Activated naive CD4-positive, alpha-beta T cell treated with anti-CD3 and anti-CD28 coated beads for 36 hours (primary cell): ENCODE results near the gene TMEM245. TPM values are rescaled to one million over a fixed set of nuclear protein-coding genes. Genes with fewer than 3 reads are reported as not detected.

Experiments
- CTCF ChIA-PET: fragments of 350-600 bp; sonication (Branson Sonifier 250); formaldehyde crosslinking; loops from one replicate; lab custom pipeline; 2021; ENCODE audit warnings: antibody characterized with exemption; lab: Charles Lee
- DNase-seq: peaks from one replicate; pipeline ENCODE4 v3.0.0-alpha.2; 2020
- H3K27ac Mint-ChIP-seq: one replicate; pipeline ENCODE4 v1.8.0; 2021; ENCODE audit warnings: mild to moderate bottlenecking, mixed read lengths
- H3K27me3 Mint-ChIP-seq: one replicate; pipeline ENCODE4 v1.8.0; 2021; ENCODE audit warnings: low read depth, mixed read lengths
- H3K36me3 Mint-ChIP-seq: one replicate; pipeline ENCODE4 v1.8.0; 2021; ENCODE audit warnings: low read depth, mixed read lengths
- H3K4me1 Mint-ChIP-seq: one replicate; pipeline ENCODE4 v1.8.0; 2021; ENCODE audit warnings: low read depth, mixed read lengths
- H3K4me3 Mint-ChIP-seq: one replicate; pipeline ENCODE4 v1.8.0; 2021; ENCODE audit warnings: mild to moderate bottlenecking, moderate library complexity, mixed read lengths
- H3K9me3 Mint-ChIP-seq: one replicate; pipeline ENCODE4 v1.8.0; 2021; ENCODE audit warnings: mixed read lengths
- intact Hi-C: fragments of 100-400 bp; cut with micrococcal nuclease; formaldehyde crosslinking; loops from one replicate; pipeline ENCODE4 v1.15.1; 2023
- total RNA-seq, 2 experiments: library from RNA; stranded (reverse); gene quantifications; one replicate each; pipeline ENCODE4 v1.2.3, GENCODE V29; 2021

TMEM245 gene
- total RNA-seq, 2 experiments from 2014 or later = 19.9 TPM

- no peaks in the 10 kb centered on the region for H3K4me1 Mint-ChIP-seq
- peaks cover 18% of the 10 kb centered on the region for H3K9me3 Mint-ChIP-seq
- H3K36me3 Mint-ChIP-seq = no peaks in the 10 kb centered on the region
- intact Hi-C loops = no loop called here
- H3K4me3 Mint-ChIP-seq = no peak overlapping the region
- DNase-seq = no peak
- no peak overlapping the region for H3K27ac Mint-ChIP-seq
- CTCF ChIA-PET = interaction anchor here (0.7 kb wide), 1 partner anchor 87 kb away, joined by 3 read pairs; no protein-coding TSS in a partner anchor
- peaks cover 7% of the 10 kb centered on the region for H3K27me3 Mint-ChIP-seq
These were observed 37.0 kb upstream of the TMEM245 start for GRCh38 chr9:109156708-109157107.

GRCh38 chr9:109150925-109151545 lies 31.3 kb upstream of the TMEM245 start:
- no peak for DNase-seq
- H3K36me3 Mint-ChIP-seq = no peaks in the 10 kb centered on the region
- CTCF ChIA-PET = no interaction called here
- peaks cover 2% of the 10 kb centered on the region for H3K27me3 Mint-ChIP-seq
- peaks cover 18% of the 10 kb centered on the region for H3K9me3 Mint-ChIP-seq
- no peak overlapping the region for H3K27ac Mint-ChIP-seq
- no peaks in the 10 kb centered on the region for H3K4me1 Mint-ChIP-seq
- H3K4me3 Mint-ChIP-seq = no peak overlapping the region
- intact Hi-C loops = no loop called here

GRCh38 chr9:109149722-109150121 lies 30.0 kb upstream of the TMEM245 start:
- Mint-ChIP-seq H3K9me3 (peaks cover 17% of the 10 kb centered on the region), H3K27ac (no peak overlapping the region), H3K4me1 (no peaks in the 10 kb centered on the region), H3K36me3 (no peaks in the 10 kb centered on the region), H3K27me3 (peaks cover 2% of the 10 kb centered on the region), H3K4me3 (no peak overlapping the region)
- no peak for DNase-seq
- intact Hi-C loops = no loop called here
- CTCF ChIA-PET = no interaction called here

GRCh38 chr9:109149089-109149488 lies 29.3 kb upstream of the TMEM245 start:
- no peak for DNase-seq
- intact Hi-C loops = no loop called here
- Mint-ChIP-seq H3K27me3 (peaks cover under 1% of the 10 kb centered on the region), H3K4me3 (no peak overlapping the region), H3K36me3 (no peaks in the 10 kb centered on the region), H3K27ac (no peak overlapping the region), H3K4me1 (peaks cover 2% of the 10 kb centered on the region), H3K9me3 (peaks cover 11% of the 10 kb centered on the region)
- CTCF ChIA-PET = no interaction called here

- Mint-ChIP-seq H3K27ac (no peak overlapping the region), H3K4me1 (peaks cover 5% of the 10 kb centered on the region), H3K27me3 (no peaks in the 10 kb centered on the region), H3K36me3 (no peaks in the 10 kb centered on the region), H3K9me3 (no peaks in the 10 kb centered on the region), H3K4me3 (no peak overlapping the region)
- DNase-seq = no peak
- intact Hi-C loops = no loop called here
- CTCF ChIA-PET = interaction anchor here (1.2 kb wide), 1 partner anchor 20 kb away, joined by 3 read pairs; no protein-coding TSS in a partner anchor
These were observed 25.3 kb upstream of the TMEM245 start for GRCh38 chr9:109145051-109145450.

- peaks cover 5% of the 10 kb centered on the region for H3K4me1 Mint-ChIP-seq
- H3K36me3 Mint-ChIP-seq = no peaks in the 10 kb centered on the region
- no peak overlapping the region for H3K27ac Mint-ChIP-seq
- DNase-seq = peak; percentile 30
- H3K4me3 Mint-ChIP-seq = no peak overlapping the region
- H3K27me3 Mint-ChIP-seq = no peaks in the 10 kb centered on the region
- intact Hi-C loops = no loop called here
- CTCF ChIA-PET = interaction anchor here (0.5 kb wide), 1 partner anchor 37 kb away, joined by 3 read pairs; no protein-coding TSS in a partner anchor
- no peaks in the 10 kb centered on the region for H3K9me3 Mint-ChIP-seq
These were observed 24.3 kb upstream of the TMEM245 start for GRCh38 chr9:109143881-109144562.

GRCh38 chr9:109141375-109141774 lies 21.6 kb upstream of the TMEM245 start:
- CTCF ChIA-PET = no interaction called here
- intact Hi-C loops = no loop called here
- Mint-ChIP-seq H3K36me3 (no peaks in the 10 kb centered on the region), H3K4me3 (no peak overlapping the region), H3K4me1 (peaks cover 5% of the 10 kb centered on the region), H3K27me3 (no peaks in the 10 kb centered on the region), H3K27ac (no peak overlapping the region), H3K9me3 (no peaks in the 10 kb centered on the region)
- no peak for DNase-seq

GRCh38 chr9:109139851-109140250 lies 20.1 kb upstream of the TMEM245 start:
- no peaks in the 10 kb centered on the region for H3K27me3 Mint-ChIP-seq
- no peaks in the 10 kb centered on the region for H3K9me3 Mint-ChIP-seq
- CTCF ChIA-PET = no interaction called here
- H3K36me3 Mint-ChIP-seq = no peaks in the 10 kb centered on the region
- intact Hi-C loops = no loop called here
- H3K4me3 Mint-ChIP-seq = no peak overlapping the region
- H3K4me1 Mint-ChIP-seq = peaks cover 5% of the 10 kb centered on the region
- no peak overlapping the region for H3K27ac Mint-ChIP-seq
- DNase-seq = no peak

- H3K4me3 Mint-ChIP-seq = no peak overlapping the region
- CTCF ChIA-PET = no interaction called here
- no peak for DNase-seq
- no peaks in the 10 kb centered on the region for H3K27me3 Mint-ChIP-seq
- no peak overlapping the region for H3K27ac Mint-ChIP-seq
- intact Hi-C loops = no loop called here
- no peaks in the 10 kb centered on the region for H3K36me3 Mint-ChIP-seq
- H3K9me3 Mint-ChIP-seq = no peaks in the 10 kb centered on the region
- H3K4me1 Mint-ChIP-seq = no peaks in the 10 kb centered on the region
These were observed 18.7 kb upstream of the TMEM245 start for GRCh38 chr9:109138421-109138820.

GRCh38 chr9:109134167-109134578 lies 14.4 kb upstream of the TMEM245 start:
- Mint-ChIP-seq H3K4me3 (no peak overlapping the region), H3K9me3 (no peaks in the 10 kb centered on the region), H3K27ac (no peak overlapping the region), H3K27me3 (no peaks in the 10 kb centered on the region), H3K36me3 (no peaks in the 10 kb centered on the region), H3K4me1 (no peaks in the 10 kb centered on the region)
- CTCF ChIA-PET = interaction anchor here (0.7 kb wide), 1 partner anchor 25 kb away, joined by 3 read pairs; no protein-coding TSS in a partner anchor
- DNase-seq = no peak
- intact Hi-C loops = no loop called here

- Mint-ChIP-seq H3K27me3 (no peaks in the 10 kb centered on the region), H3K27ac (no peak overlapping the region), H3K9me3 (no peaks in the 10 kb centered on the region), H3K36me3 (no peaks in the 10 kb centered on the region), H3K4me1 (no peaks in the 10 kb centered on the region), H3K4me3 (no peak overlapping the region)
- CTCF ChIA-PET = no interaction called here
- no peak for DNase-seq
- intact Hi-C loops = no loop called here
These were observed 13.8 kb upstream of the TMEM245 start for GRCh38 chr9:109133533-109133932.

- H3K27me3 Mint-ChIP-seq = no peaks in the 10 kb centered on the region
- no peak overlapping the region for H3K4me3 Mint-ChIP-seq
- CTCF ChIA-PET = no interaction called here
- no peaks in the 10 kb centered on the region for H3K36me3 Mint-ChIP-seq
- no peak for DNase-seq
- intact Hi-C loops = no loop called here
- H3K27ac Mint-ChIP-seq = no peak overlapping the region
- H3K9me3 Mint-ChIP-seq = no peaks in the 10 kb centered on the region
- no peaks in the 10 kb centered on the region for H3K4me1 Mint-ChIP-seq
These were observed 12.8 kb upstream of the TMEM245 start for GRCh38 chr9:109132567-109133021.
